ENCODE data around the gene PARD3.
"Not testable (repeated sequence)": the region's sequence is repeated elsewhere in the genome, so short reads cannot be mapped to it uniquely, and the experiment has no call there.

The PARD3 gene

DNA sequence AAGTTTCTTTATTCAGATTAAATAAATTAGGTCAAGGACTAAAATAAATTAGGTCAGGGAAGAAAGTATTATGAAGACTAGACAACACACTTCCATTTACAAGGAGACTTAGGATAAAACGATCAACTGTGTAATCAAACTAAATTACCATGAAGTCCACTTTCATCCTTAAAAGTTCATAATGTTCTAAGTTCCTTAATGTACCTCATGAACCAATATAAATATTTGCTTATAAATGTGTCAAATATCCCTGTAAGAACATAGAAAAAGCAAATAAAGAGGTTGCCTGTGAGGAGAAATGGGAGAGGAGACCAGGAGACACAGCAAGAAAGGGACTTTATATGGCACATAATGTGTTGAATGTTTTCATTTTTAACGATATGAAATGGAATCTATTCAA, 345.6 kb downstream of the PARD3 start:
- no peak for DNase-seq (ENCODE audit: low read depth in 2 of 2)

DNA sequence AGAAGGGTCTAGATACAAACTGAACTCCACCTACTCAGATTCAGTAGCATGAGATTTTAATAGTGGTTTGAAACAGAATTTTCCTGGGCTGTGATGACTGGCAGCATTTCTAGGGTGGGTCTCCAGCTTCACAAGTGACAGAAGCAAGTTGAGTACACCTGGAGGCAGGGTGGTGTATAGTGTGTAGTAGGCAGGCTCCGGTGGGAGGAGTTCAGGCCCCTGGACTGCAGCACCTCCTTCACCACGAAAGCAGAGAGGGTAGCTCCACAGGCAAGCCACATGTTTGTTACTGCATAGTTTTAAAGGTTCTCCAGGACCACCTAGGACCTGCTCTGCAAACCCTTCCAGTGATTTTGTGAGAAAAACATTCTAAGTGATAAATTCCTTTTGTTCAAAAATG, 347.2 kb downstream of the PARD3 start:
- no peak for DNase-seq (ENCODE audit: low read depth in 2 of 2)

DNA sequence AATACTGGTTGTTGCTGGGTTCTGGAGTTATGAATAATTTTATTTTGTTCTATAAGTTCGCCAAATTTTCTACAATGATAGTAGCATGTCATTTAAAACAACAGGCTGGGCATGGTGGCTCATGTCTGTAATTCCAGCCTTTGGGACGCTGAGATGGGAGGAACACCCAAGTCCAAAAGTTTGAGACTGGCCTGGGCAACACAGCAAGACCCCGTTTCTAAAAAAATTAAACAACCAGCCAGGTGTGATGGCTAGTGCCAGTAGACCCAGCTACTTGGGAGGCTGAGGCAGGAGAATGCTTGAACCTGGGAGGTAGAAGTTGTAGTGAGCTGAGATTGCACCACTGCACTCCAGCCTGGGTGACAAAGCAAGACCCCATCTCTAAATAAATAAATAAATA, 347.7 kb downstream of the PARD3 start:
- DNase-seq (ENCODE audit: low read depth in 2 of 2): no peak

DNA sequence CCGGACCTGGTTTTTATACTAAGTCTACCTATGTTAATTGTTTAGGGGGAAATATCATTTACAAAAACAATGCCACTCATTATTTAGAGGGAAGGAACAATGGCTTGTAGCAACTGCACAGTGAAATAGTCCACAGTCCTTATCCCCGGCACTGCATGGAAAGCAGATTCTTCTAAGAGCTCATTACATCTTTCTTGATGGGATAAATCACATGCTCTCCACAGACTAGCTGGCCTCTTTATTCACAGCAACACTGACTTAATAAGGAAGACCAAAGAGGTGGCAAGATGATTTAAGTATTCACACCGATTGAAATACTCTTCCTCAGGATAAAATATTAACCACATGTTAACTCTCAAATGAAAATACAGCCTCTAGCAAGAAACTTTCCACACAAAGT, 349.4 kb downstream of the PARD3 start:
- no peak for DNase-seq (ENCODE audit: low read depth in 2 of 2)

DNA sequence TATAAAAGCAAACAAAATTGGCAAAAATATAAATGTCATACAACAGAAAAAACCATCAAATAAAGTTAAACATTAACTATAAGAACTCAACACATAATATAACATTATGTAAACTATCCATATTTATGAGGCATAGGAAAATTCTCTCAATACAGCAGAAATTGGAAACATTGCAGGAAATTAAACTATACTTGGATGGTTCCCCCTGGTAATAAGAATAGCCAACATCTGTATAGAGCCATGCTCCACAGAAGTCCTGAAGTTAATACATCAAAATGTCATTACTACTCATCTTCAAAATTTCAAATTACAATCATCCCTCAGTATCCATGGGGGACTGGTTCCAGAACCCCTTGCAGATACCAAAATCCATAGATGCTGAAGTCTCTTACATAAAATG, 350.5 kb downstream of the PARD3 start:
- DNase-seq (ENCODE audit: low read depth in 2 of 2): no peak

DNA sequence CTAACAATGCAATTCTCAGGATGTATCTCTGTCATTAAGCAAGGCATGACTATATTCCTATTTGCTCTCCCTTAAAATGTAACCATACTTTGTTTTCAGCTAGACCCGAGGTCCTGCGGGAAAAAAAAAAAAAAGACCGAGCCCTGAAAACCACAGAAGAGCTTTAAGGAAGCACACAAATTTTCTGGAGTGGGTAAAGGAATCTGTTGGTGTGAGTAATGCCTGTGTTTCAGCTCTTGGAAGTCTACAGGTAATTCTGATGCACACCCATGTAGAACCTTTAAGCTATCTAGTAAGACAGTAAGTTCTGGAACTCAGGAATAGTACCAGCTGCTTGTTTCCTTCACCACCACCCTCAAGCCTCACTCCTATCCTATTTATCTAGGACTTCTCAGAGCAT, 351.1 kb downstream of the PARD3 start:
- no peak for DNase-seq (ENCODE audit: low read depth in 2 of 2)

DNA sequence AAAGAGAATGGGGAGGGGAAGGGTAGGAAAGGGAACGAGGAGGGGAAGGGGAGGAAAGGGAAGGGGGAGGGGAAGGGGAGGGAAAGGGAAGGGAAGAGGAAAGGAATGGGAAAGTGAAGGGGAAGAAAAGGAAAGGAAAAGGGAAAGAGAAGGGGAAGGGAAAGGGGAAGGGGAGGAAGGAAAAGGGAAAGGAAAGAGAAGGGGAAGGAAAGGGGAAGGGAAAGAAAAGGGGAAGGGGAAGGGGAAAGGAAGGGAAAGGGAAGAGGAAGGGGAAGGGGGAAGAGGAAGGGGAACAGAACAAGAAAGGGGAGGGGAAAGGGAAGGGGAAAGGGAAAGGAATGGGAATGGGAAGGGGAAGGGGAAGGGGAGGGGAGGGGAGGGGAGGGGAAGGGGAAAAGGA, 352.1 kb downstream of the PARD3 start:
- DNase-seq (ENCODE audit: low read depth in 2 of 2): no peak

DNA sequence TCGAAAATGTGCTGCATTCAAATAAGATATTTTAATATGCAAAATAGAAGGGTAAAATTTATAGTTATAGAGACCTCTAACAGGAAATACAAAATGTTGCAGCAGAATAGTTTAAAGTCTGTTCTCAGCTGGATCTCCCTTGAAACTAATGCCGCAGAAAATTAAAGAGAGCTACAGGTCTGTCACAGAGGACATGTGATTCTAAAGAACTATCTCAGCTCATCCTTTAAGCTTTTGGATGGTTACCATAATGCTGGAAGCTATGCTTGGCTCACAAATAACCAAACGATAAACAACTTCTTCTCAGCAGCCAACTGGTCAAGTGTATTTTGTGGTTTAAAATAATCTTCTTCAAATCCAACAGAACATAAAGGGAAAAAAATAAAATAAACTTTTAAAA, 353.0 kb downstream of the PARD3 start:
- no peak for DNase-seq (ENCODE audit: low read depth in 2 of 2)

DNA sequence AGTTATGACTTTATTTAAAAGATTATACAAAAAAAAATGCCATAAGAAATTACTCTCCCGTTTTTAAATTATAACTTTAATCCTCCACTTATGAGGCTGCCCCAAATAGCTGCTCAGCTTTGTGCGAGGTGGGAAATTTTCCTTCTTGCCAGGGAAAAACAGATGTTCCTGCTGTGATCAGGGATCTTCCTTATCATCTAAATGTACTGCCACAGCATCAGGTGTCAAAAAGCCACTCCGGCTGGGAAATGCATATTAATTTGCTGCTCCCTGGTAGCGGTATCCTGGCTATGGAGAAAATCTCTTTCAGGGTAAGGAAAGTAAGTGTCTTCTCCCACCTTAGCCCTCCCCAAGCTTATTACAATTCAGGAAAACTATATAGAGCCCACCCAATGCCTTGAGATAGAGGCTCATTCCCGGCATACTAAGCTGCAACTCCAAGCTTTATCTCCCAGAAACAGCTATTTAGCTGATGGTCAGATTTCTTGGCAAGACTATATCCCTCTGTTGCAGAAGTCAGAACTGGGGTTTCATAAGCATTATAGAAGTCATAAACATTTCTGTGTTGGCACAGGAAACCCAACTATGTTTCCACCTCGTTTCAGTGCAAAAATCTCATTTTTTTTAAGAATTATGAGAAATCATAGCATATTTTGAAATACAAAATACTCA, 360.4 kb downstream of the PARD3 start:
- no peak for DNase-seq (ENCODE audit: low read depth in 2 of 2)

DNA sequence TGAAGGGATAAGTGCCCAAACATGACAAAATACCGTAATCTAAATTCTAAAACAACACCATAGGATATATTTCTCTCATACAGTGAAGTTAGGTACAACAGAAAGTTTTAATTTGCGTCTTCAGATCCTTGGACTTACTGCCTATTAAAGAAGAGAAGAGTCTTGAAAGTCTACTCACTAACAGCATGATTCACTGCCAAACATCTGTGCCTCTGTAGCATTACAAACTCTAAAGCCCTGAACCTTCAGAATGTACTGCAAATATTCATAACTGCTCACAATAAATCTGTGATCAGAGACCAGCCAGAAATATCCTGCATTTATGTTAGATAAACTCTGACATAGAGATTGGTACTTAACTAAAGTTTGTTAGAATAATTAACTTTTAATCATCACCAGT, 365.3 kb downstream of the PARD3 start:
- DNase-seq (ENCODE audit: low read depth in 2 of 2): no peak

DNA sequence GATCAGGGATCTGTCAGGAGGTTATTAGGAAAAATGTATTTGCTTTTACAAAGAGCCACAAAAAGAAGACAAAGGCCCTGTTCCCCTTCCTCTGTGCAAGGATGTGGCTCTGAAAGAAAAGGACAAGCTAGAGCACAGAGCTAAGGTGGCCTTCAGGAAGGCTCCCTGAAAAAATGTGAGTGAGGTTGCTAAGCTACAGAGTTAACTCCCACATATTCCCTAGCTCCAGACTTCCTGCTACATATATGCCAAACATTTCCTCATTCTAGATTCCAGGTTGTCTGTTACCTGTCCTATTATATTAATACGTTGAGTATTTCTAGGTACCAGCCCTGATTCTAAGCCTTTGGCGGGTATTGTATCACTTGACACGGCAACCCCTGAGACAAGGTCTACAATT, 369.0 kb downstream of the PARD3 start:
- DNase-seq (ENCODE audit: low read depth in 2 of 2): no peak

DNA sequence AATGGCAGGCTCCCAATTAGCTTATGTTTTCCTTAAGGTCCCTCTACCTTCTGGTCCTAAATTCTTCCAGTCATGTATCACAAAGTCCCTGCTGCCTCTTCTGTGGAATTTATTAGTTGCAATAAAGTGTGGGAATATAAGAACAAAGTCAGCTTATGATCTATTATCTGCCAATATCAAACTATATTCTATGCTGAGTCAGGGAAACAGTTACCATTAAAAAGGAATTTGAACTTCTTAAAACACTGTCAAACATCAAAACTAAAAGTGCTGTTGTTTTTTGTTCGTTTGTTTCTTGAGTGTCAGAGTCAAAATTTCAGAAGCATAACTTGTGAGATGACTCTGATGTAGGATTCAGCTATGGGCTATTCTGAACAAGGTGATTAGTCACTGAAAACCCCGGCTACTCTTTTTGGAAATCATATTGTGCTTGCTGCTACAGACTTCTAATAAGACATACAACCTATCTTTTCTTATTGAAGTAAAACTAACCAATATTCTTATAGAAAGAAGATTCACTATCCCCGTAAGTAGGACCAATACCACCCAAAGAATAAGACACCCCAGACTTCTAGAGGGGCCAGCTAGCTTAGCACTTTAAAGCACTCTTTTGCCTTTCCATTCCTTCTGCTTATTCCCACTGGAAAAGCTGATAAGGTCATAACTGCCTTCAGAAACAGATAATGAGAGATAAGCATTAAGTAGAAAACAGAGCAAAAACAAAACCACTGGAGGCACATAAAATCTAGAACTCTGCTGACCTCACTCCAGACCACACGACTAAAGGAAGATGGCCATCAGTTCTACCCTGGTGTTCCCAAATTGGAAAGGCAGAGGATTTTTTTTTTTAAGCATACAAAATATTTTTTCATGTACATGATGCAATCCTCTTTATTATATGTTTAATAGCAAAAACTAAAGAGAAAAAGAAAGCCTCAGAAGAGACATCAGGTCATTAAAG, 370.6 kb downstream of the PARD3 start:
- DNase-seq (ENCODE audit: low read depth in 2 of 2): no peak

DNA sequence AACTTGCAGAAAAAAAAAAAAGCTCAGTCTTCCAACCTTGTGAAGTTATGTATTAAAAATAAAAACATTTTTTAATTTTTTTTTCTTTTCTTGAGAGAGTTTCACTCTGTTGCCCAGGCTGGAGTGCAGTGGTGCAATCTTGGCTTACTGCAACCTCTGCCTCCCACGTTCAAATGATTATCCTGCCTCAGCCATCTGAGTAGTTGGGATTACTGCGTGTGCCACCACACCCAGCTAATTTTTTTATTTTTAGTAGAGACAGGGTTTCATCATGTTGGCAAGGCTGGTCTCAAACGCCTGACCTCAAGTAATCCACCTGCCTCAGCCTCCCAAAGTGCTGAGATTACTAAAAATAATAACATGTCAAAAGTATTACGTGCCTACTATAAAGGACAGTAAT, 375.7 kb downstream of the PARD3 start:
- DNase-seq (ENCODE audit: low read depth in 2 of 2): not testable (repeated sequence)

DNA sequence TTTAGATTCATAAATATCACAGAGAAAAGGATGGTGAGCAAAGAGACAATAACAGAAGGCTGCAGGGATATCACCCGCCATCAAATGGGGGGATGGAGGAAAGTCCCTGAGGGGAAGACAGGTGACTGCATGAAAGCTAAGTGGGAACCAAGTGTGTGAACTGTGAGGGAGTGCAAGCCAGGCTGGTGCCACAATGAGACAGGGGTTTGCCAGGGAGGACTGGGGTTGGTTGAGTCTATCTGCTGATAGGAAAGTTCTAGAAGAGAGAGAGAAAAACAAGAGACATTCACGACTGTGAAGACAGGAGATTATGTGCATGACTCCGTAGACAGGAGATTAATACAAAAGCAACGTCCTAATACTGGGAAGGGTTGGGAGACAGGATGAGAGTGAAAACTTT, 376.4 kb downstream of the PARD3 start:
- no peak for DNase-seq (ENCODE audit: low read depth in 2 of 2)

DNA sequence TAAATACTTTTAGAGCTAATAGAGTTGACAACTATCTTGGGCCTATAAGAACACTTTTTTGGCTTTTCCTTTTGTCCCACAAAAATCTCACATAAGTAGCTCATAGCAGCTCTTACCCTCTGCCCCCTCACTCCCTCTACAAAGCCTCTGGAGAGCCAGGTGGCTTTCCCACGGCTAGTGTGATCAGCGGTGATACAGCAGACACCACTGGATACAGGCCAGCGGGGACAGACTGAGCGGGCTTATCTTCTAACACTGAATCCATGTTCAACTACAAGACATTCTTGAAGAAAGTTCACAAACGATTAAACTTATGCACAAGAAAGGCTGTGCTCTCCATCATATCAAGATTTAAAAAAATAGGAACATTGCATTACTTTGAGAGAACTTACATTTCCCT, 377.2 kb downstream of the PARD3 start:
- DNase-seq (ENCODE audit: low read depth in 2 of 2): no peak

DNA sequence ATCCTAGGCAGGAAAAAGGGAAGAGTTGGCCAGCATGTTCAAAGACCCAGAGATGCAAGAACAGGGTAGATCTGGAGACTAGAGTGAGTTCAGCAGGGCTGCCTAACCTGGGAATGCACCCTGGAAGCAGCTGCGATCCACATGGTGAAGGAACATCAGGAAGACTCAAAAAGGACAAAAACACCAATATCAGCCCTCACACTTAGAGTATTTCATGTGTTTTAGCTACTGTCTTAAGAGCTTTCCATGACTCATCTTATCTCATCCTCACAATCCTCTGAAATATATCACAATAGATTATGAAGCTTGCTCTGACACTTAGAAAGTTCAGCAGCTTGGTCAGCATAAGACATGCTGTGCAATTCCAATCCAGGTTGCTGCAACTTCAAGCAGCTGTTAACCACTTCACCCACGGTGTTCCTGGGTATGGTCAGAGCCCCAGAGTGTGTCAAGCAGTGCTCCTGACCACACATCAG, 380.9 kb downstream of the PARD3 start:
- DNase-seq (ENCODE audit: low read depth in 2 of 2): no peak

DNA sequence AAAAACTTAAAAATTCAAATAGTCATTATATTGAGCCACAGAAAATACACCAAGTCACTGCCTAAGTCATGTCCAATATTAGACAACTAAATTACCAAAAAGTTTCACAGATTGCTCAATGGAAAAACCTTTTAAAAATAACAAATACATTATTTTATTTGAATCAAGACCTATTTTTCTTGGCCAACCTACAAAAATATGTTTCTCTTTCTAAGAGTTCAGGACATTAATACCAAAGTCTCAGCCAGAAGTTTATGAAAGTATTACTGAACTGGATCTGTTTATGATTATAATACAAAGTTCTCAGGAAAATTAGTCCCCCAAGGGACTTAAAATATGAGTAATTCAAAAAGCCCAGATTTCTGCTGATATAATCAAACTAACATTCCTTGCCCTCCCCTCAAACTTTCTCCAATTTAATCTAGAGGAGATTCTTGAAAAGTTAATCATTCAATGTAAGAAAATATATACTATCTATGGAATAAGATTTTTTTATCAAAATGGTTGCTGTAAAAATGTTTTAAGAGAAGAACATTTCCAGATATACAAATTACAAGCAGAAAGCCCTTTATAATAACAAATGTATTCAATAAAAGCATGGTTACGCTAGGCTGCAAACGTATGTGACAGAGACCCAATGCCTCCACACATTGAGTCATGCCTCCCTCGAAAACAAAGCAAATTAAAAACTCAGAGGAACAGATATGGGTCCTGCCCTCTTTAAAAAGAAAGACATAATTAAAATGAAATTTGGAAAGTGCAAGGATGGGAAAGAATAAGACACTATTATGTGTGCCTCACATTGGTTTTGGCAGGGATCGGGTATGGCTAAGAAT, 381.6 kb downstream of the PARD3 start:
- DNase-seq (ENCODE audit: low read depth in 2 of 2): no peak

DNA sequence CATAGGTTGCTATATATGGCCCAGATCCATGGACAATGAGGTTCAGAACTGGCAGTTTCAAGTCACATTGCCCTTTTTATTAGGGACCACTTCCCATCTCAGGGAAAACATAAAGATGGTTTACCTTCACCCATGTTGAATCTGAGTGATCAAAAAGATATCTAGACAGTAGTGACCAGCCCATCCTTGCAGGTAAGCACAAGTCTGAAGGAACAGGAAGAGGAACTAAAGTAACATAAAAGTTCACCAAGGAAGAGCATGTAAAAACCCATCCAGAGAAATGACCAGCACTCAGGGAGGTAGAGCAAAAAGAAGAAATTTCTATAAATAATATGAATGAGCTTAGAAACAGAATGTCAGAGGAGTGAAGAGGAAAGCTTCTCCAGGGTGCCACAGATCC, 382.5 kb downstream of the PARD3 start:
- no peak for DNase-seq (ENCODE audit: low read depth in 2 of 2)

DNA sequence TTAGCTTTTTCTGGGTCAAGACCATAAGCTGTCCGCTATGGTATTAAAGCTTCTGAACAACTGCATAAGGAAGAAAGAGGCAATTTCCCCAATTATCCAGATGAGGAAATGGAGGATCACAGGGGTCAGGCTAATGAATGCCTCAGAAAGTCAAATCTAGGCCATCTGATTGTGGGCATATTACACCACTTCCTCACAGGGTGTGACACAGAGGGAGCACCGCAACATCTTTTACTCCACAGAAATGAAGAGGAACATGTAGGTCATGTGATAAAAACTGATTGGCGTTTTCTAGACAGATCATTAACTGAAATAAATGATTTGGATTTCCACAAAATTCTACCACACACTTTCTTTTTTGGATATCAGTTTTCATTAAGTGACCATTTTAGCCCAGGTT, 384.4 kb downstream of the PARD3 start:
- no peak for DNase-seq (ENCODE audit: low read depth in 2 of 2)

DNA sequence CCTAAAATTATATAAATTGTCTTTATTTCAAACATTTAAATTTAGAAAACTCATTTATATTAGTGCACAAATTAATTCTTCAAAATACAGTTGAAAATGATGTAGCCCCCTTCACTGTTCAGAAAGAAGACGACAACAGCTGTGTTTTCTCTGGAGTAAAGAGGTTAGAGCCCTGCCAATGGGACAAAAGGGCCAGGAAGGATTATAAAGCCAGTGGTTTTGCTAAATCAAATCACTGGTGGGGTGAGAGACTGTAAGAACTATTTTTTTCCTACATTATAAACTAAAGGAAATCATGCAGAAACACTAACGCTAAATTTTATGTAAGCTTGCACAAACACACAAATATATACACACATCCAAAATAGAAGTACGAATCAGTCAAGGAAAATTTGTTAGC, 386.6 kb downstream of the PARD3 start:
- no peak for DNase-seq (ENCODE audit: low read depth in 2 of 2)

DNA sequence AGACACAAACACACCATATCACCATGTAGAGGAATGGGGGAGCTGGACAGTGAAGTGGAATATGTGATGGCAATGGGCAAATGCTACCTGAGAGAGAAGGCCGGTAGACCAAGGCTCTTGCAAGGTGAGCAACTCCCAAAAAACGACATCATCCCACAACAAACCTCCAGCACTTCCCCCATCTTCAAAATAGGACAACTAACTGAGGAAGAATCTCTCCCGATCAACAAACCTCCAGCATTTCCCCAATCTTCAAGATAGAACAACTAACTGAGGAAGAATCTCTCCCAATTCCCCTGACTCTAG, 387.2 kb downstream of the PARD3 start:
- DNase-seq (ENCODE audit: low read depth in 2 of 2): no peak

DNA sequence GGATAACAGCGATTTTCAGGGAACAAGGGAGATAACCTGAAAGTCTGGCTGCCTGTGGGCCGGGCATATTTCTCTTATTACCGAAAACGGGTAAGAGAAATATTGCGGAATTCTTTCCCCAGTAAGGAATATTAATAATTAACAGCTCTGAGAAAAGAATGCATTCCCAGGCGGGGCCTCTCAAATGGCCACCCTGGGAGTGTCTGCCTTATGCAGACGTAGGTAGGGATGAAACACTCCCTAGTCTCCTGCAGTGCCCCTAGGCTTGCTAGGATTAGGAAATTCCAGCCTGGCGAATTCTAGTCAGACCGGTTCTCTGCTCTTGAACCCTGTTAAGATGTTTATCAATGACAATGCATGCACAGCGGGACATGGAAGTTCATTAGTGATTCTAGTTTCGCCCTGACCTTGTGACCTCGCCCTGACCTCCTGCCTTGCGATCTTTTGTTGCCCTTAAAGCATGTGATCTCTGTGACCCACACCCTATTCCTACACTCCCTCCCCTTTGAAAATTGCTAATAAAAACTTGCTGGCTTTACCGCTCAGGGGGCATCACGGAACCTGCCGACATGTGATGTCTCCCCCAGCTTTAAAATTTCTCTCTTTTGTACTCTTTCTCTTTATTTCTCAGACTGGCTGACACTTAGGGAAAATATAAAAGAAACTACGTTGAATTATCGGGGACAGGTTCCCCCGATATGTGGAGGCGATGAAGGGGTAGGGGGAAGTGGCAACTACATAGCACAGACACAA, 387.8 kb downstream of the PARD3 start:
- not testable (repeated sequence) for DNase-seq (ENCODE audit: low read depth in 2 of 2)
